GM18499 (cell line): Measurements from ENCODE around the gene IMMP2L.
A peak's percentile ranks its signal among the peaks of the same experiment; 100 is the strongest.

Experiments
- ATAC-seq: cut with Tn5 transposase; IDR thresholded peaks from one replicate; pipeline ENCODE4 v1.9.1; 2021; ENCODE audit warnings: moderate number of reproducible peaks; ENCODE audit not compliant: insufficient read depth, unreplicated experiment

IMMP2L gene

GRCh38 chr7:111184987-111185386 is 377.3 kb downstream of the IMMP2L start:
- no peak for ATAC-seq

DNA sequence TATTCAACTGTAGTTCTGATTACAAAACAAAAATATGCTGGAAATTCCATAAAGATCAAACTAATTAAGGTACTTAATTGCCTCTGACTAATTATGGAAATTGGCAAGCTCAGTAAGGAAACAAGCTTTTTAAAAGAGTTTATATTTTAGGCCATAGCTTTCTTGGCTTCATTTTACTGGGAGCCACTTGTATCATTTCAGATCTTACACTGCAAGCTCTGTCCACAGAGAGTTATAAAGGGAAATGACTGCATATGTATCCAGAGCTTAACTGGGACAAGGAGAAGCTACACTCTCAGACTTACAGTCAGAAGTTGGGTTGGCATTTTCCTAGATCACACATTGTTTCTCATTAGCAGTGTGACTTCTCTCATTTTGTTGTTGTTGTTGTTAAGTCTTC is 379.0 kb downstream of the IMMP2L start:
- ATAC-seq, result no peak

GRCh38 chr7:111180338-111180737 is 382.0 kb downstream of the IMMP2L start:
- no peak for ATAC-seq

- no peak for ATAC-seq
Measured at GRCh38 chr7:111175908-111176441, 386.3 kb downstream of the IMMP2L start.

DNA sequence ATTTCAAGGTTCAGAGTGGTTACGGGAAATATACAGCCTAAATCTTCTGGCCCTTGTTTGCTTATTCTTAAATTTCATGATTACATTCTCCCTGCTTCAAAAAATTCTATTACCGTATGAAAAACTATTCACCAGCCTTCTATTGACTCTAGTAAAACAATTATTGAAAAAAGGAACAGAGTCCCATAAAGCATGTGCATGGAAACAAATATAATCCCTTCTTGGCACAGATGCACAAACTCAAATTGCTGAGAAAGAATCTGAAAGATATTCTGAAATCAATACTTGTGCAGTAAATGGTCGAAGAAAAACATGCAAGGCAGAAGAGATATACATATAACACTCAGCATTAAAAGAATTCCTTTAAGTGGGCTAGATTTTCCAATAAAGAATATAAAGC is 387.8 kb downstream of the IMMP2L start:
- no peak for ATAC-seq

DNA sequence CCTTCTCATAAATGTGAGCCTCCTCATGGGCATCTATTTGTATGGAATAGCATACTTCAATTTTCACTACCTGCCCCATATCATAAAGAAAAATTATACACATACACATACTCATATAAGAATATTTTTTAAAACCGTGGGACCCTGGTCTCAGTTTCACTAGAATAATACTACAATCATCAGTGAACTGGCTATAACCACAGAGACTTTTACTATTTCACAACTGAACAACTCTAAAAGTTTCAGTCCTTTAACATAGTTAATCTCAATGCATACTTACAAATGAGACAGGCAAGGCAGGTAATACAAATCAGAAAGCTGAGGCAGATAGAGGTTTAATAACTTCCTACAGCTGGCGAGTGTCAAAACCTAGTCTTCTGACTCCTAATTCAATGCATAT is 388.3 kb downstream of the IMMP2L start:
- ATAC-seq, result no peak

- ATAC-seq, result no peak
Measured at GRCh38 chr7:111173528-111173927, 388.8 kb downstream of the IMMP2L start.

GRCh38 chr7:111172564-111173257 is 389.6 kb downstream of the IMMP2L start:
- ATAC-seq, result no peak

GRCh38 chr7:111168182-111168581 is 394.1 kb downstream of the IMMP2L start:
- no peak for ATAC-seq

GRCh38 chr7:111164442-111164841 is 397.9 kb downstream of the IMMP2L start:
- ATAC-seq, result no peak

- ATAC-seq, result no peak
Measured at GRCh38 chr7:111162692-111163091, 399.6 kb downstream of the IMMP2L start.

GRCh38 chr7:111160297-111160696 is 402.0 kb downstream of the IMMP2L start:
- ATAC-seq, result no peak

- no peak for ATAC-seq
Measured at GRCh38 chr7:111159426-111159825, 402.9 kb downstream of the IMMP2L start.

DNA sequence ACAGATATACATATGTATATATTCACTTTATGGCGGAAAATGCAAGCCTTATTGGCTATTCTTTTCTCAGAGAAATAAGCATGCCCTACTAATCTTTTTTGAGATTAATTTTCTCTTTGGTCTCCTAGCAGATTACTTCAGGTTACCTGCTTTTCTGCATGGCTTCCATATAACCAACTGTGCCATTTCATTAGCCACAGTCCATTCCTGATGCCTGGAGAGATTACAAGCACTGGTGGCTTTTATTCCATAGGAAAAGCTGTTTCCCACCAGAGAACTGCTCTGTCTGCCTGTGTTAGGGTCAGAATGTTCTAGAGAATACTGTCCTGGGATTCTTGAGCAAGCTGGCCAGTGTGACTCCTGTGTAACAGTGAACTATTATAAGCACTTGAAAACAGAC is 411.6 kb downstream of the IMMP2L start:
- ATAC-seq, result no peak

DNA sequence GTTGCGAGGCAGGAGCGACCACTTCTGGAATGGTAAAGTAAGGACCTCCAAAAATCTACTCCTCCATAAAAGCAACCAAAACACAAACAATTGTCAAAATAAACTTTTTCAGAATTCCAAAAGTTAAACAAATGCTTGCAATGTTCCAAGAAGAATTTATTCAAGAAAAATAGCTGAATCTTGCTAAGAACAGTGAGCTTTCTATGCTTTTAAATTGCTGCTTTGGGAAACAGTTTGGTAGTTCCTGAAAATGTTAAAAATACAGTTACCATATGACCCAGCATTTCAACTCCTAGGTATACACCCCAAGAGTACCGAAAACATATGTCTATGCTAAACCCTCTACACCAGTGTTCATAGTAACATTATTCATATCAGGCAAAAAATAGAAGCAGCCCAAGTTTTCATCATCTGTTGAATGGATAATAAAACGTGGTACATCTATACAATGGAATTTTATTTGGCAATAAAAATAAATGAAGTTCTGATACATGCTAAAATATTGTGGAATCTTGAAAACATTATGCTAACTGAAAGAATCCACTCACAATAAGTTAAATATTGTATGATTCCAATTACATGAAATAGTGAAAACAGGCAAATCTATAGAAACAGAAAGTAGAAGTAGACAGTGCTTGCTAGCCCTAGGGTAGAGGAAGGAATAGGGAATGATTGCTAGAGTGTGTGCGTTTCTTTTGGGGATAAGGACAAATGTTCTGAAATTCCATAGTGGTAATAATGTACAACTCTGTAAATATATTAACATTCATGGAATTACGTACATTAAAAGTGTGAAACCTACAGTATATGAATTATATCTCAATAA is 414.4 kb downstream of the IMMP2L start:
- no peak for ATAC-seq

GRCh38 chr7:111146136-111146535 is 416.2 kb downstream of the IMMP2L start:
- ATAC-seq, result no peak

DNA sequence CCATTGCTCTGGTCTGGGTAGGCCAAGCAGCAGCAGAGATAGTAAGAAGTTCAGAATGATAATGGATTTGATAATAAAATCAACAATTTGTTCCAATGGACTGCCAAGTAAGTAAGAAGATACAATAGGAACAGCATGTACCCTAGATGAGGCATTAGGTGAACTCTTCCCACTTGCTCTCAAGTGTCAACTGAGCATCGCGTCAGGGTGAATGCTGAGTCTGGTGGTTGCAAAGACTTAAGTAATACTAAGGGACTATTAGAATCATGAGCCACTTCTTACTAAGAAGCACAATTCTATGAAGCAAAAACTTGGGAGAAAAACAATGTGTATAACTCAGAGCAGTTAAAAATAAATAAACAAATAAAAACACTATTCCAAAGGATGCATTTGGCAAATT is 416.8 kb downstream of the IMMP2L start:
- no peak for ATAC-seq

DNA sequence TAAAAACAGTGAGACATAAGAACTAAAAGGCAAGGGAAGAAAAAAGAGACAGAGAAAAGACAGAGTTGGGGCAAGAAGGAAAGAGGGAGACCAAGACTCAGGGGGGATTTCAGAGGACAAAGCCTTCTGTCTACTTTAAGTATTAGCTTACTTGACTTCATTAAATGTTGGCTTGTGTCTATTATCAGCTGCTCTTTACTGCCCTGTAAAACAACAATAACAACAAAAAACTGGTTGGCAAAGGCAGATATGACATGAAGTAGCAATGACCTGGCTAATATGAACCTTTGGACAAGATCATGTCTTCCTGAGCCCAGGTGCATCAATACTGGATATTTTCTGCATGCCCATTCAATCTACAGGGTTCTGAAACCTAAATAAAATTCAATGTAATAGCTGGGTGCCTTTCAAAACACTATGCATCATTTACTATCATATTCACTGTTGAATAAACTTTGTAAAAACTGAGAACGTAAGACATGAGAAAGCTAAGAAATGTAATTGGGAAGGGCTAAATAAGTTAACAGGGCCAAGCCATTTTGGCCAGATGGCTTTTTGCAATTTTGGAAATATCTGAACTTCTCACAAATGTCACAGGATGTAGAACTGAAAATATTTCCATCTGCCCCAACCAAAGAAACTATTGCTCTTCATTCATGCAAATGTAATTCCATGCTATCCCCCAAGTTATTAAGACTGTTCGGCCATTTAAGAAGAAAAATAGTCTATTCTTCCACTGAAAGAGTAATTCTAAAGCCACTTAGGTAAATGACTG is 422.0 kb downstream of the IMMP2L start:
- ATAC-seq, result no peak

DNA sequence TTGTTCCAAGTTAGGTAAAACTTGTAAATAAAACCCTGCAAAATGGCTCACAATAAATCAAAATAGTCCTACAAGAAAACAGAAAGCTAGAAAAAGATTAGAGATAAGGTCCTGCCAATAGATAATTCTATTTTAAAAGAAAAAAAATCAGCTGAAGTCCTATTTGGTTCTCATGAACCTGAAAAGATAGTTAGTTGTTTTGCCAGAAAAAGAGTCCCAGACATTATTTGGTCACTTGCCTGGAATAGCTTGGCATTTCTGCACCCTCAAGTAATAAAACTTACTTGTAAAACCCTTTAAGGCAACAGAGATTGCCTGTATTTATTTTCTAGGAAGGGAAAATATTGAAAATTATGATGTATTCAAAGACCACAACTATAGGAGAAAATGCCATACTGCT is 423.7 kb downstream of the IMMP2L start:
- no peak for ATAC-seq

DNA sequence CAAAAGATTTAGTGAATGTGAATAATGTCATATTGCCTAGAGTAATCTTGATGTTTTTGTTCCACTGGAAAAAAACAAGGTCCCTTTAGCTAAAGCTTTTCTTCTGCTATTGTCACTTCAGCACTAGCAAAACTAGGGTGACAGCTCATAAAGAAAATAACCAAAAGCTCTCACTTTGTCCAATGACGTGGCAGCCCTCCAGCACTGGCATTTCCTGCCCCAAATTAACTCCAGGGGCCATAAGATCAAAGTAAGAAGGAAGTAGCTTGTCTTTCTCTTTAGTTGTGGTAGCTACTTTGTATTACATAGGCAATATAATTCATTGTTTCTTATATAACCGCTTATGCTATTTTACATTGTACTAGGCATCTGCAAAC is 424.1 kb downstream of the IMMP2L start:
- peak; percentile 96 for ATAC-seq
